GM18520 (cell line): ENCODE results near the gene IL10RB.
A peak's percentile ranks its signal among the peaks of the same experiment; 100 is the strongest.

Experiments used
- ATAC-seq: cut with Tn5 transposase; IDR thresholded peaks from one replicate; pipeline ENCODE4 v1.9.1; 2021; ENCODE audit not compliant: unreplicated experiment

Gene IL10RB

GRCh38 chr21:33265664-33266049 is 510 bp upstream of the IL10RB start:
- ATAC-seq, result peak; percentile 13

- no peak for ATAC-seq
These were observed 595 bp downstream of the IL10RB start for GRCh38 chr21:33266789-33267135.

- no peak for ATAC-seq
These were observed 1.1 kb downstream of the IL10RB start for GRCh38 chr21:33267250-33267649.

- peak; percentile 23 for ATAC-seq
These were observed 2.2 kb downstream of the IL10RB start for GRCh38 chr21:33268393-33268736.

- ATAC-seq, result peak; percentile 63
These were observed 2.7 kb downstream of the IL10RB start for GRCh38 chr21:33268737-33269441.

GRCh38 chr21:33270986-33271385 is 4.8 kb downstream of the IL10RB start:
- ATAC-seq, result no peak

GRCh38 chr21:33273044-33273443 is 6.9 kb downstream of the IL10RB start:
- ATAC-seq, result no peak

GRCh38 chr21:33278721-33279120 is 12.6 kb downstream of the IL10RB start:
- no peak for ATAC-seq

- ATAC-seq, result no peak
These were observed 13.2 kb downstream of the IL10RB start for GRCh38 chr21:33279330-33279820.

GRCh38 chr21:33281096-33281652 is 15.0 kb downstream of the IL10RB start:
- ATAC-seq, result no peak

GRCh38 chr21:33283203-33283602 is 17.0 kb downstream of the IL10RB start:
- ATAC-seq, result no peak

- no peak for ATAC-seq
These were observed 19.9 kb downstream of the IL10RB start for GRCh38 chr21:33286076-33286475.

GRCh38 chr21:33286600-33287456 is 20.7 kb downstream of the IL10RB start:
- ATAC-seq, result no peak

- ATAC-seq, result no peak
These were observed 23.1 kb downstream of the IL10RB start for GRCh38 chr21:33289199-33289819.

- ATAC-seq, result no peak
These were observed 24.3 kb downstream of the IL10RB start for GRCh38 chr21:33290441-33290840.

GRCh38 chr21:33291686-33292085 is 25.5 kb downstream of the IL10RB start:
- no peak for ATAC-seq

GRCh38 chr21:33292724-33293123 is 26.6 kb downstream of the IL10RB start:
- ATAC-seq, result no peak

- no peak for ATAC-seq
These were observed 27.0 kb downstream of the IL10RB start for GRCh38 chr21:33293136-33293535.

- ATAC-seq, result no peak
These were observed 27.6 kb downstream of the IL10RB start for GRCh38 chr21:33293811-33294216.

- no peak for ATAC-seq
These were observed 30.0 kb downstream of the IL10RB start for GRCh38 chr21:33296156-33296555.

- ATAC-seq, result no peak
These were observed 33.1 kb downstream of the IL10RB start for GRCh38 chr21:33299181-33299752.
